ENCODE results near the gene C1QTNF2. TPM values are rescaled to one million over a fixed set of nuclear protein-coding genes. Genes with fewer than 3 reads are reported as not detected.
"Not testable (repeated sequence)": the region's sequence is repeated elsewhere in the genome, so short reads cannot be mapped to it uniquely, and the experiment has no call there.

C1QTNF2 gene
- total and polyA plus RNA-seq, 8 donors = 0.45 to 4.0 (median 1.1) TPM; not detected in 2

DNA sequence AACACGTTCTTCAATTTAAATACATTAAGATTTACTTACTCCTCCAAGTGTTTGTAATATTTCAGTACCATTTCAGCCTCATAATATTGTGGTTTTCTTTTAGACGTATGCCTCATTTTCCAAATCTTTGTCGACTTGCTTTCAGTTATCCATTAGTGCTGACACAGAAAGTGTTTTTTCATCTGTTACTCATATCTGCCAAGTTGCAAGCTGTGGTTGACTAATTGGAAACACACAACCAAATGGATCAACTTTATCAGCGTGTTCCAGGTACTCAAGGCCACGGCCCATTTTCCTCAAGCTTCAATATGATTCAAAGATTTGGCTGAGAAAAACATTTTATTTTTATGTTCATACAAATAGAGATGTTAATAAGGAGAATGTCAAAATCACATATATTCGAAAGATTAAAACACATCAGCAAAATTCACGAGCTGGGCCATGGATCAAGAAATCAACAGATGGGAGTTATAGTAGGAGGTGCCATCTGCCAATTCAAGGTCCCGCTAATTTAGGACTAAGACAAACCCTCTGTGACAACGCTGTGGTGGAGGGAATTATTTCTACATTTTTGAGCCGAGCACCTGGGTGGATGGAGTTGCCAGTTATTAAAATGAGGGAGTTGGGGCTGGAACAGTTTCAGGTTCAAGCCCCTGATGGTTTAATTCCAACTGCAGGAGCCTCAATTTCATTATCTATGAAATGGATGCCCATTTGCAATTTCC is 30.9 kb downstream of the C1QTNF2 start:
- TF ChIP-seq, protein P1, sequence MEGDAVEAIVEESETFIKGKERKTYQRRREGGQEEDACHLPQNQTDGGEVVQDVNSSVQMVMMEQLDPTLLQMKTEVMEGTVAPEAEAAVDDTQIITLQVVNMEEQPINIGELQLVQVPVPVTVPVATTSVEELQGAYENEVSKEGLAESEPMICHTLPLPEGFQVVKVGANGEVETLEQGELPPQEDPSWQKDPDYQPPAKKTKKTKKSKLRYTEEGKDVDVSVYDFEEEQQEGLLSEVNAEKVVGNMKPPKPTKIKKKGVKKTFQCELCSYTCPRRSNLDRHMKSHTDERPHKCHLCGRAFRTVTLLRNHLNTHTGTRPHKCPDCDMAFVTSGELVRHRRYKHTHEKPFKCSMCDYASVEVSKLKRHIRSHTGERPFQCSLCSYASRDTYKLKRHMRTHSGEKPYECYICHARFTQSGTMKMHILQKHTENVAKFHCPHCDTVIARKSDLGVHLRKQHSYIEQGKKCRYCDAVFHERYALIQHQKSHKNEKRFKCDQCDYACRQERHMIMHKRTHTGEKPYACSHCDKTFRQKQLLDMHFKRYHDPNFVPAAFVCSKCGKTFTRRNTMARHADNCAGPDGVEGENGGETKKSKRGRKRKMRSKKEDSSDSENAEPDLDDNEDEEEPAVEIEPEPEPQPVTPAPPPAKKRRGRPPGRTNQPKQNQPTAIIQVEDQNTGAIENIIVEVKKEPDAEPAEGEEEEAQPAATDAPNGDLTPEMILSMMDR (IDR thresholded peaks at IDR 0.05) = no peak
- TF ChIP-seq EP300 (IDR thresholded peaks at IDR 0.05) (no peak), POLR2AphosphoS5 (IDR thresholded peaks at IDR 0.05) (no peak), POLR2A (IDR thresholded peaks at IDR 0.05) (no peak)
- no peaks in the 10 kb centered on the region for H3K36me3 ChIP-seq
- WGBS, 5 donors = 74 to 89% (median 75%) methylated on average over 10 of the region's 10 CpGs

DNA sequence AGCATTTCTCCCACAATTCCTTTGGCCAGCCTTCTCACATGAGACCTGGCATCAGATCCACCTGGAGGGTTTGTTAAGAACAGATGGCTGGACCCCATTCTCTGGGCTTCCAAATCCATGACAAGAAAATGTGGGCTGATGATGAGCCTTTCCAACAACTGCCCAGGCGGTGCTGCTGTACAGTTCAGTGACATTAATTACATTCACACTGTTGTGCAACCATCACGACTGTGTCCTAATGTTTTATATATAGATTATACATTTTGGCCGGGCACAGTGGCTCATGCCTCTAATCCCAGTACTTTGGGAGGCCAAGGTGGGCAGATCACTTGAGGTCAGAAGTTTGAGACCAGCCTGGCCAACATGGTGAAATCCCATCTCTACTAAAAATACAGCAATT is 35.7 kb downstream of the C1QTNF2 start:
- intact Hi-C loops (cut with DNase I; ENCODE audit: low total_unique reads); H3K4me3 ChIP-seq; H3K36me3 ChIP-seq; H3K27ac ChIP-seq; H3K27me3 ChIP-seq; H3K4me1 ChIP-seq; H3K9me3 ChIP-seq; DNase-seq: not testable (repeated sequence)
- WGBS, 5 donors = 68 to 94% (median 91%) methylated on average over 3 of the region's 3 CpGs

More for the DNA sequence above, 30.9 kb downstream of the C1QTNF2 start:
- Histone ChIP-seq H3K9me3 (no peaks in the 10 kb centered on the region), H3K27ac (no peak overlapping the region), H3K4me1 (no peaks in the 10 kb centered on the region), H3K4me3 (no peak overlapping the region), H3K27me3 (peaks cover 0 to 3% (median 0%) of the 10 kb centered on the region in 3 donors)
- no peak for DNase-seq
- intact Hi-C loops (cut with DNase I; ENCODE audit: low total_unique reads) = loop anchor here (10.0 kb wide), 1 partner anchor 315 kb away; no protein-coding TSS in a partner anchor

DNA sequence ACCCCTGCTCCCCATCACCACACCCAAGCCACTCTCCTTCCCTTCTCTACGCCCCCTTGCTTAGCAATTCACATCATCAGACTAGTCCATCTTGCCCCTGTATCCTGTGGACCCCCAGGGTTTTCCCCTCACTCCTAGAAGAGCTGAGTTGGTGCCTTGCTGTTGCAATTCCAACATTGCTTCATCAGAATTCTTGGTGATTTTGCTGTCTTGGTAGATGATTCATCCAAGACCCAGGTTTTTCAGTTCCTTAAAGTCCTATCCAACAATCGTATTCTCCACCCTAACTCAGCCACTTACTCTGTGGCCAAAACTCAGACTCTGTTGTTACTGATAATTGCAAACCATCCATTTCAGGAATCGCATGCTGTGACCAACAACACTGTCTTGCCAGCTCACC is 36.7 kb downstream of the C1QTNF2 start:
- no peaks in the 10 kb centered on the region for H3K9me3 ChIP-seq
- no peak overlapping the region for H3K27ac ChIP-seq
- DNase-seq = no peak
- H3K27me3 ChIP-seq = peaks cover 0 to 4% (median 0%) of the 10 kb centered on the region in 3 donors
- 70 to 89% (median 87%) methylated on average over 3 of the region's 3 CpGs for WGBS, 5 donors
- no peaks in the 10 kb centered on the region for H3K36me3 ChIP-seq
- no peak overlapping the region for H3K4me3 ChIP-seq
- TF ChIP-seq, protein P1 (IDR thresholded peaks at IDR 0.05) = no peak
- TF ChIP-seq POLR2AphosphoS5 (IDR thresholded peaks at IDR 0.05) = no peak
- no peak for TF ChIP-seq POLR2A (IDR thresholded peaks at IDR 0.05)
- no peak for TF ChIP-seq EP300 (IDR thresholded peaks at IDR 0.05)
- intact Hi-C loops (cut with DNase I; ENCODE audit: low total_unique reads) = no loop called here
- H3K4me1 ChIP-seq = no peaks in the 10 kb centered on the region

DNA sequence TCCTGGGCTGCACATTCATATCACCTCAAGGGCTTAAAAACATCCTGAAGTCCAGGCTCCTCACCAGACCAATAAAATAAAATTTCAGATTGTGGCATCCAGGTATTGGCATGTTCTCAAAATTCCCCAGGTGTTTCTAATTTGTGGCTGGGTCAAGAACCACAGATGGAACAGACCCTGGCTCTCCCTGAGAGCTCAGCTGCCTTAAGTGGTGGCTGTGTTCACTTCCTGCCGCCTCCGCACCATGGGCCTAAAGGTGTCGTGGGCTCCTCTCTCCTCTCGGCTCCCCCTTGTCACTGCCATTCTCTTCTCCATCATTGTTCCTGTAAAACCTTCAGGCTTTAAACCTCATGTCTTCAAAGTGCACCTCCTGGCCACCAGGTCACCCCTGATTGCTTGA is 40.2 kb downstream of the C1QTNF2 start:
- Histone ChIP-seq H3K27ac (no peak overlapping the region), H3K27me3 (peaks cover 0 to 4% (median 0%) of the 10 kb centered on the region in 3 donors), H3K36me3 (no peaks in the 10 kb centered on the region), H3K4me3 (no peak overlapping the region), H3K9me3 (no peaks in the 10 kb centered on the region), H3K4me1 (peaks cover 4 to 11% (median 6%) of the 10 kb centered on the region in 4 donors)
- DNase-seq = no peak
- TF ChIP-seq POLR2AphosphoS5 (IDR thresholded peaks at IDR 0.05) = no peak
- TF ChIP-seq EP300 (IDR thresholded peaks at IDR 0.05) = no peak
- TF ChIP-seq POLR2A (IDR thresholded peaks at IDR 0.05) = no peak
- TF ChIP-seq, protein P1 (IDR thresholded peaks at IDR 0.05) = no peak
- WGBS, 5 donors = 74 to 92% (median 89%) methylated on average over 4 of the region's 4 CpGs
- intact Hi-C loops (cut with DNase I; ENCODE audit: low total_unique reads) = no loop called here

DNA sequence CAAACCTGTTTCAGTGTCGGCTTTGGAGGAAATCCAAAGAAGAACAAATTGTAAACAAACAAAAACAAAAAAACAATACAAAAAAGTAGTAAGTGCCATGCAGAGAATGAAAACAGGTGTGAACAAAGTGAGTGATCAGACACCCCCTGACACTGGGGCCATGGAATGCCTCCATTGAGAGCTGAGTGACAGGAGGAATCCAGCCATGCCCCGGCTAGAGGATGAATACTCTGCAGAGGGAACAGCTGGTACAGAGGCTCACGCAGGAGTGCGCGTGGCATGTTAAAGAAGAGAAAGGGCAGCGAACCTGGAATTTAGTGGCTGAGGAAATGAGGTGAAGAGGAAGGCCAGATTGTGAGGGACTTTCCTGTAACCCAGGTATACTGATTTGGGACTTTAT is 42.6 kb downstream of the C1QTNF2 start:
- Histone ChIP-seq H3K36me3 (no peaks in the 10 kb centered on the region), H3K27me3 (no peaks in the 10 kb centered on the region), H3K9me3 (no peaks in the 10 kb centered on the region), H3K4me3 (no peak overlapping the region), H3K27ac (no peak overlapping the region), H3K4me1 (peaks cover 4 to 11% (median 6%) of the 10 kb centered on the region in 4 donors)
- 81 to 86% (median 84%) methylated on average over 6 of the region's 6 CpGs for WGBS, 5 donors
- TF ChIP-seq POLR2AphosphoS5 (IDR thresholded peaks at IDR 0.05) (no peak), EP300 (IDR thresholded peaks at IDR 0.05) (no peak), POLR2A (IDR thresholded peaks at IDR 0.05) (no peak)
- TF ChIP-seq, protein P1 (IDR thresholded peaks at IDR 0.05) = no peak
- intact Hi-C loops (cut with DNase I; ENCODE audit: low total_unique reads) = no loop called here
- DNase-seq = no peak

All from stomach (tissue), 9 donors.